H9 (cell line): Measurements from ENCODE around the gene ABCG1. TPM values are rescaled to one million over a fixed set of nuclear protein-coding genes. Genes with fewer than 3 reads are reported as not detected.

Experiments used
- DNase-seq: peaks from one replicate; pipeline ENCODE4 v3.0.0-alpha.2; 2017
- H2AFZ ChIP-seq: one replicate; pipeline ENCODE4 v1.6.1; 2013; ENCODE audit warnings: mild to moderate bottlenecking, low read length, control low read depth, moderate library complexity
- H2AK5ac ChIP-seq: 2 replicates; pipeline ENCODE4 v1.6.1; 2013; ENCODE audit warnings: low read length, control low read depth, mixed read lengths; ENCODE audit not compliant: insufficient read length
- H2BK120ac ChIP-seq: one replicate; pipeline ENCODE4 v1.6.1; 2013; ENCODE audit warnings: low read depth, mild to moderate bottlenecking, low read length, control low read depth, inconsistent platforms; ENCODE audit not compliant: poor library complexity, severe bottlenecking
- H2BK12ac ChIP-seq: 2 replicates; pipeline ENCODE4 v1.6.1; 2013; ENCODE audit warnings: low read length, control low read depth, mixed read lengths, low read depth; ENCODE audit not compliant: insufficient read length
- H2BK15ac ChIP-seq: 2 replicates; pipeline ENCODE4 v1.6.1; 2013; ENCODE audit warnings: low read depth, low read length, control low read depth
- H2BK20ac ChIP-seq: one replicate; pipeline ENCODE4 v1.6.1; 2013; ENCODE audit warnings: low read depth, mild to moderate bottlenecking, low read length, control low read depth, inconsistent platforms; ENCODE audit not compliant: poor library complexity, severe bottlenecking
- H2BK5ac ChIP-seq: 2 replicates; pipeline ENCODE4 v1.6.1; 2013; ENCODE audit warnings: low read length, control low read depth, mixed read lengths; ENCODE audit not compliant: insufficient read length
- H3K14ac ChIP-seq: 2 replicates; pipeline ENCODE4 v1.6.1; 2013; ENCODE audit warnings: low read length, control low read depth; ENCODE audit not compliant: insufficient read depth
- H3K18ac ChIP-seq: 2 replicates; pipeline ENCODE4 v1.6.1; 2013; ENCODE audit warnings: low read depth, mild to moderate bottlenecking, mixed read lengths, low read length, control low read depth; ENCODE audit not compliant: insufficient read length
- H3K23ac ChIP-seq: 2 replicates; pipeline ENCODE4 v1.6.1; 2013; ENCODE audit warnings: low read length, control low read depth, mixed read lengths, low read depth; ENCODE audit not compliant: insufficient read length
- H3K23me2 ChIP-seq: 2 replicates; pipeline ENCODE4 v1.6.1; 2013; ENCODE audit warnings: low read depth, mild to moderate bottlenecking, mixed read lengths, low read length, control low read depth; ENCODE audit not compliant: insufficient read length, poor library complexity, severe bottlenecking
- H3K27ac ChIP-seq: 2 replicates; pipeline ENCODE4 v1.5.1; 2013; ENCODE audit warnings: low read length, control low read depth, mixed read lengths, low read depth; ENCODE audit not compliant: insufficient read length
- H3K27me3 ChIP-seq: 2 replicates; pipeline ENCODE4 v1.6.1; 2013; ENCODE audit warnings: low read length, control low read depth, inconsistent platforms; ENCODE audit not compliant: insufficient read depth
- H3K4ac ChIP-seq: 2 replicates; pipeline ENCODE4 v1.6.1; 2013; ENCODE audit warnings: low read depth, mild to moderate bottlenecking, control low read depth, inconsistent platforms, low read length, moderate library complexity
- H3K4me1 ChIP-seq: 2 replicates; pipeline ENCODE4 v1.6.1; 2013; ENCODE audit warnings: low read length, control low read depth, inconsistent platforms; ENCODE audit not compliant: insufficient read depth
- H3K4me2 ChIP-seq: 2 replicates; pipeline ENCODE4 v1.6.1; 2013; ENCODE audit warnings: low read length, control low read depth, mixed read lengths; ENCODE audit not compliant: insufficient read length, insufficient read depth
- H3K56ac ChIP-seq: 2 replicates; pipeline ENCODE4 v1.6.1; 2013; ENCODE audit warnings: low read depth, mild to moderate bottlenecking, mixed read lengths, low read length, control low read depth; ENCODE audit not compliant: insufficient read length
- H3K79me1 ChIP-seq: 2 replicates; pipeline ENCODE4 v1.6.1; 2013; ENCODE audit warnings: low read depth, mild to moderate bottlenecking, moderate library complexity, low read length, control low read depth, inconsistent platforms; ENCODE audit not compliant: insufficient read depth, poor library complexity, severe bottlenecking
- H3K79me2 ChIP-seq: 2 replicates; pipeline ENCODE4 v1.6.1; 2013; ENCODE audit warnings: low read length, control low read depth, inconsistent platforms; ENCODE audit not compliant: insufficient read depth
- H3K9ac ChIP-seq: 2 replicates; pipeline ENCODE4 v1.6.1; 2013; ENCODE audit warnings: low read length, control low read depth, mixed read lengths; ENCODE audit not compliant: insufficient read length; ENCODE audit errors: extremely low read depth
- H3K9me3 ChIP-seq: one replicate; pipeline ENCODE4 v1.6.1; 2013; ENCODE audit warnings: low read depth, low read length, inconsistent platforms; ENCODE audit not compliant: control insufficient read depth
- H3T11ph ChIP-seq: one replicate; pipeline ENCODE4 v1.6.1; 2013; ENCODE audit warnings: mild to moderate bottlenecking, low read length, control low read depth, inconsistent platforms
- H4K20me1 ChIP-seq: one replicate; pipeline ENCODE4 v1.6.1; 2013; ENCODE audit not compliant: control insufficient read depth, insufficient read length, insufficient read depth
- H4K5ac ChIP-seq: 2 replicates; pipeline ENCODE4 v1.6.1; 2013; ENCODE audit warnings: low read depth, mild to moderate bottlenecking, mixed read lengths, low read length, control low read depth; ENCODE audit not compliant: insufficient read length
- H4K8ac ChIP-seq: replicated peaks from 2 replicates; pipeline ENCODE4 v1.6.1; 2013; ENCODE audit warnings: low read length, control low read depth, mixed read lengths, low read depth; ENCODE audit not compliant: insufficient read length
- H4K91ac ChIP-seq: 2 replicates; pipeline ENCODE4 v1.6.1; 2013; ENCODE audit warnings: low read depth, mild to moderate bottlenecking, moderate library complexity, mixed read lengths, low read length, control low read depth; ENCODE audit not compliant: insufficient read length
- H3K27ac Mint-ChIP-seq, 3 experiments: 2 replicates in 2 of 3; 3 replicates in 1 of 3; pipeline ENCODE4 v1.8.0; 2020 to 2021; ENCODE audit warnings: mixed read lengths in 3 of 3, mild to moderate bottlenecking in 1 of 3, moderate library complexity in 1 of 3
- H3K27me3 Mint-ChIP-seq: 2 replicates; pipeline ENCODE4 v1.8.0; 2021; ENCODE audit warnings: low read depth, mild to moderate bottlenecking, moderate library complexity, mixed read lengths
- H3K36me3 Mint-ChIP-seq, 3 experiments: 2 replicates in 2 of 3; 3 replicates in 1 of 3; pipeline ENCODE4 v1.8.0; 2020 to 2021; ENCODE audit warnings: low read depth in 3 of 3, mixed read lengths in 3 of 3; ENCODE audit not compliant: insufficient read depth in 1 of 3
- H3K4me1 Mint-ChIP-seq, 2 experiments: 2 replicates each; pipeline ENCODE4 v1.8.0; 2020; ENCODE audit warnings: mixed read lengths in 2 of 2
- H3K4me3 Mint-ChIP-seq, 2 experiments: 2 replicates in 1 of 2; 3 replicates in 1 of 2; pipeline ENCODE4 v1.8.0; 2020 to 2021; ENCODE audit warnings: mild to moderate bottlenecking in 2 of 2, mixed read lengths in 2 of 2, moderate library complexity in 1 of 2
- H3K9me3 Mint-ChIP-seq, 2 experiments: 2 replicates in 1 of 2; 3 replicates in 1 of 2; pipeline ENCODE4 v1.8.0; 2020; ENCODE audit warnings: mild to moderate bottlenecking in 2 of 2, mixed read lengths in 2 of 2, moderate library complexity in 1 of 2
- WGBS: extraction: QIAGEN DNeasy Blood & Tissue Kit; methylation state at CpG from one replicate; pipeline ENCODE4 v1.1.7; 2013; ENCODE audit warnings: missing lambda C conversion rate, low lambda C conversion rate, mixed read lengths; ENCODE audit not compliant: insufficient read length; ENCODE audit errors: extremely low coverage; 5-methylcytosine and 5-hydroxymethylcytosine counted together
- total RNA-seq: library from RNA; stranded (reverse); gene quantifications from 2 replicates; pipeline ENCODE4 v1.2.1, GENCODE V29; 2021
- TF ChIP-seq, protein P1 (sequence below): fragments of 200-600 bp; sonication (generic); conservative IDR thresholded peaks from 3 replicates; pipeline ENCODE4 v1.8.0; 2021; ENCODE audit warnings: antibody characterized with exemption, mild to moderate bottlenecking

The ABCG1 gene
- total RNA-seq, 1 experiment from 2014 or later = 0.83 TPM

DNA sequence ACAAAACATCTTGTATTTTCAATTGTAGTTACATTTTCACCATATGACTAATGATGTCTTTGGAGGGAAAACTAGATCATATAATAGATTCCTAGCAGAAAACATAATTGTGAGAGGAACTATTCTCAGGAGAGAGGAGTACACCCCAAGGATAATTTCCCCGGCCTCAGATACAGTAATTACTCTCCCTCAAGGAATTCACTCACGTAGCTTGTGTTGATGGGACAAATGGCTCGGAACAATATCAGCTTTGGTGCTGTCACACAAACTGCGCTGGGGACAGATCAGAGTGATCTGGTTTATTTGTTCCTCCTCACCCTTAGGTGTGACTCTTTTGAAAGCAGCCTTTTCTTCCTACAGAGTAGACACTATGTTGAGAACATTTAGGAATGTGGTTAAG lies 11.2 kb downstream of the ABCG1 start:
- no peaks in the 10 kb centered on the region; the same call in 1 of the 2 replicates for H3K4me1 ChIP-seq
- no peak for DNase-seq
- H3K4me3 Mint-ChIP-seq = no peak overlapping the region

More for the DNA sequence above, 11.2 kb downstream of the ABCG1 start:
- H3K4me2 ChIP-seq = no peak overlapping the region
- H2BK5ac ChIP-seq = no peak overlapping the region
- no peaks in the 10 kb centered on the region for H3K79me1 ChIP-seq
- no peak overlapping the region for H3K56ac ChIP-seq
- Mint-ChIP-seq H3K27me3 (peaks cover 75% of the 10 kb centered on the region), H3K27ac (no peak overlapping the region), H3K9me3 (no peaks in the 10 kb centered on the region; a peak in 1 of 5 replicates), H3K4me1 (peaks cover 20 to 29% of the 10 kb centered on the region in 2 experiments), H3K36me3 (peaks cover 0 to 2% (median 0%) of the 10 kb centered on the region in 3 experiments; a peak in 1 of 7 replicates)
- no peak overlapping the region for H3K4ac ChIP-seq
- no peak overlapping the region for H3K9ac ChIP-seq
- H4K91ac ChIP-seq = no peak overlapping the region
- H2BK15ac ChIP-seq = no peak overlapping the region
- no peak overlapping the region for H4K8ac ChIP-seq
- no peak overlapping the region for H3K27ac ChIP-seq
- H3K27me3 ChIP-seq = peaks cover 5% of the 10 kb centered on the region; the same call in 1 of the 2 replicates
- no peaks in the 10 kb centered on the region for H3K23me2 ChIP-seq
- no peak overlapping the region for H3K23ac ChIP-seq
- no peak overlapping the region for H4K5ac ChIP-seq
- H4K20me1 ChIP-seq = no peaks in the 10 kb centered on the region
- no peak overlapping the region for H3T11ph ChIP-seq
- no peak overlapping the region for H2BK12ac ChIP-seq
- no peaks in the 10 kb centered on the region for H3K9me3 ChIP-seq
- no peak overlapping the region for H2AK5ac ChIP-seq
- no peak overlapping the region for H3K14ac ChIP-seq
- no peak overlapping the region for H2BK20ac ChIP-seq
- no CpG with 5 or more reads among the region's 4 CpGs for WGBS
- H2AFZ ChIP-seq = no peak overlapping the region
- H3K79me2 ChIP-seq = no peaks in the 10 kb centered on the region
- H3K18ac ChIP-seq = no peak overlapping the region
- no peak overlapping the region for H2BK120ac ChIP-seq
- TF ChIP-seq, protein P1, sequence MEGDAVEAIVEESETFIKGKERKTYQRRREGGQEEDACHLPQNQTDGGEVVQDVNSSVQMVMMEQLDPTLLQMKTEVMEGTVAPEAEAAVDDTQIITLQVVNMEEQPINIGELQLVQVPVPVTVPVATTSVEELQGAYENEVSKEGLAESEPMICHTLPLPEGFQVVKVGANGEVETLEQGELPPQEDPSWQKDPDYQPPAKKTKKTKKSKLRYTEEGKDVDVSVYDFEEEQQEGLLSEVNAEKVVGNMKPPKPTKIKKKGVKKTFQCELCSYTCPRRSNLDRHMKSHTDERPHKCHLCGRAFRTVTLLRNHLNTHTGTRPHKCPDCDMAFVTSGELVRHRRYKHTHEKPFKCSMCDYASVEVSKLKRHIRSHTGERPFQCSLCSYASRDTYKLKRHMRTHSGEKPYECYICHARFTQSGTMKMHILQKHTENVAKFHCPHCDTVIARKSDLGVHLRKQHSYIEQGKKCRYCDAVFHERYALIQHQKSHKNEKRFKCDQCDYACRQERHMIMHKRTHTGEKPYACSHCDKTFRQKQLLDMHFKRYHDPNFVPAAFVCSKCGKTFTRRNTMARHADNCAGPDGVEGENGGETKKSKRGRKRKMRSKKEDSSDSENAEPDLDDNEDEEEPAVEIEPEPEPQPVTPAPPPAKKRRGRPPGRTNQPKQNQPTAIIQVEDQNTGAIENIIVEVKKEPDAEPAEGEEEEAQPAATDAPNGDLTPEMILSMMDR = no peak
